NCI-H1105 (cell line): Measurements from ENCODE around the gene RANBP3.
"Not testable (repeated sequence)": the region's sequence is repeated elsewhere in the genome, so short reads cannot be mapped to it uniquely, and the experiment has no call there.

Experiments
- DNase-seq: peaks from one replicate; lab custom pipeline; 2025; lab: John Stamatoyannopoulos, UW

Gene RANBP3

DNA sequence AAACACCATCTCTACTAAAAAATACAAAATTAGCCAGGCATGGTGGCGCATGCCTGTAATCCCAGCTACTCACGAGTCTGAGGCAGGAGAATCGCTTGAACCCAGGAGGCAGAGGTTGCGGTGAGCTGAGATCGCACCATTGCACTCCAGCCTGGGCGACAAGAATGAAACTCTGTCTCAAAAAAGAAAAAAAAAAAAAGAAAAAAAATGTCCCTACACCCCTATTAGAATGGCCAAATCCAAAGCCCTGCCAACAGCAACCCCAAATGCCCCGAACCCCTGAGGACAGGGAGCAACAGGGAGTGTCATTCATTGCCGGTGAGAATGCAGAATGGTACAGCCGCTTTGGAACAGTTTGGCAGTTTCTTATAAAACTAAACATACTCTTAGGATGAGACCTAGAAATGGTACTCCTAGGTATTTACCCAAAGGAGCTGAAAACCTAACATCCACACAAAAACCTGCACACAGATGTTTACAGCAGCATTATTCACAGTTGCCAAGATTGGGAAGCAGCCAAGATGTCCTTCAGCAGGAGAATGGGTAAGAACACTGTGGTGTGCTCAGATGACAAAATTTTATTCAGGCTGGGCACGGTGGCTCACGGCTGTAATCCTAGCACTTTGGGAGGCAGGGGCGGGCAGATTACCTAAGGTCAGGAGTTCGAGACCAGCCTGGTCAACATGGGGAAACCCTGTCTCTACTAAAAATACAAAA, 94.6 kb downstream of the RANBP3 start:
- DNase-seq = not testable (repeated sequence)

DNA sequence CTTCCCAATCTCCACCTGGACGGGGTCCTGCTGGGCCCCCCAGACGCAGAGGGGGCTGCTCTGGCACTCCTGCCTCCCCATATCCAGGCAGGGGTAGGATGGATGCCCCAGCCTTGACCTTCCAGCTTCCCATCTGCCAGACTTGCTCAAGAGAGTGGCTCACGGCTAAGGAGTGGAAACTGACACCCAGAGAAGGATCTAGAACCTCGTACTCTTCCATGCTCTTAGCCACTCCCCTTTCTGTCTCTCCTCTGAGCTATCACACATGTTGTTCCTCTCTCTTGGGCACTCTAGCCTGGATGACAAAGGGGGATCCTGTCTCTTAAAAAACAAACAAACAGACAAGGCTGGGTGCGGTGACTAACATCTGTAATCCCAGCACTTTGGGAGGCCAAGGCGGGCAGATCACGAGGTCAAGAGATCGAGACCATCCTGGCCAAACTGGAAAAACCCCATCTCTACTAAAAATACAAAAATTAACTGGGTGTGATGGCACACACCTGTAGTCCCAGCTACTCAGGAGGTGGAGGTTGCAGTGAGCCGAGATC, 95.4 kb downstream of the RANBP3 start:
- DNase-seq = no peak

DNA sequence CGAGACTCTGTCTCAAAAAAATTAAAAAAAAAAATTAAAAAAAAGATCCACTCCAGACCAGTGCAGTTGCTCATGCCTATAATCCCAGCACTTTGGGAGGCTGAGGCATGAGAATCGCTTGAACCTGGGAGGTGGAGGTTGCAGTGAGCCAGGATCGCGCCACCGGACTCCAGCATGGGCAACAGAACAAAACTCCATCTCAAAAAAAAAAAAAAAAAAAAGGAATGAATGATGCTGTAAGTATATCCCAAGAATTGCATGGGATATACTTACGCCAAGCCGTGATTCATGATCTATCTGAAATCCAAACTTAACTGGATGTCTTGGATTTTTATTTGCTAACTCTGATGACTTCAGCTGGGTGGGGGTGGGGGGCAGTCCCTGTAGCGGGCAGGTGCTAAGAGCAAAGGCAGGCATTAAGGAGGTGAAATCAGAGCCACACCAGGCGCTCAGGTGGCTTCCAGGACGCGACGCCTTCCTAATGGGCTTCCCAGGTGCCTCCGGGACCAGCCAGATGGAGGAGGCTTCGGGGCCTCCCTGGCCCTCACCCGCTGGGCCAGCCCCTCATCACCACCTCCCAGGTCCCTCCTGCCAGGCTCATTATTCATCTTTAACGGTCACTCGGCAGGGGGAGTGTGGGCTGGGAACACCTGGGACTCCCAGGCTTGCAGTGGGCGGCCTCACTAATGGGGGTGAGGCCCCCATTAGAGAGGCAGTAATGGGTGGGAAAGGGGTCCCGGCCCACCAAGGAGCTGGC, 96.2 kb downstream of the RANBP3 start:
- DNase-seq = no peak

DNA sequence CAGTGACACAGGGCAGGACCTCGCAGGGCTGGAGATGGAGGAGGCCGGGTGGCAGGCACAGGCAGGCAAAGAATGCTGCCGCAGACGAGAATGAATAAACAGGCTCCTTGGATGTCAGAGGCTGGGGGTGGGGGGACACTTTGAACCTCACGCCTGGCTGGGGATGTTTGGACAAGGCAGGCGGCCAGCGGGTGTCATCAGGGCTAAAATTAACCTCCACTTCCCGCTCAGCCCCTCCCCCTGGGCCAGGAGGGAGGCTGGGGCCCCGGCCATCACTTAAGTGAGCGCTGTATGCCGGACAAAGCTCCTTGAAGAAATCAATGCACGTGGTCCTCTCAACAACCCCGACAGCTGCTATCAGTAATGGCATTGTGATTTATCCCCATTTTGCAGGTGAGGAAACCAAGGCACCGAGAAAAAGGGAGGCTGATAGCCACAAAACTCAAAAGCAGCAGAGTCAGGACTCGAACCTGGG, 97.3 kb downstream of the RANBP3 start:
- DNase-seq = no peak

DNA sequence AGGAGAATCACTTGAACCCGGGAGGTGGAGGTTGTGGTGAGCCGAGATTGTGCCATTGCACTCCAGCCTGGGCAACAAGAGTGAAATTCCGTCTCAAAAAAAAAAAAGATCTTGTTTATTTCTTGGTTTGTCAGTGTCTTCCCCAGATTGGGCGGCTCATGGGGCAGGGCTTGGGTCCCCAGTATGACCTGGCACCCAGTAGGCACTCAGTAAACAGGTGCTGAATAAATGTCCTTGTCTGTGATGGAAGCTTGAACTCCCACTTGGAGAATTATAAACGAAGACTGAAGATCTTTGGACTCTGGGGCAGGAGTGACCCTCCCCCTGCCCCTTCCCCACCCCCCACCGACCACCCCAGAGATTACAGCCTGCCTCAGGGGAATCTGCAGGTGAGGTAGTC, 97.7 kb downstream of the RANBP3 start:
- DNase-seq = no peak

DNA sequence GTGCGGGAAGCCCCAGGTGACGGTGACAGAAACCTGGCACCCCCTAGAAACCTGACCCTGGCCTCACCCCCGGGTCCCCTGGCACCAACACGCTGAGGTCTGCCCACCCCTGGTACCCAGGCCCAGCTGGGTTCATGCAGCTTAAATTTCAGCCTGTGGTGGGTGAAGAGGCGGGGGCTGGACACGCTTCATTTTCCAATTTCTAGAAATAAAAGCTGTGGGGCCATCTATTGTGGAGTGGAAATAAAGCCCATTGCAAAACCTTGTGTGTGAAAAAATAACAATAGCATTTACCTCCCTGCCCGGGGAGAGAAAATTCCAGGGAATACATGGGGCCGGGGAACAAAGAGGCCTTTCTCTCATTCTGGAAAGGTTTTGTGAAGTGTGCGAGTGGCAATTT, 100.1 kb downstream of the RANBP3 start:
- no peak for DNase-seq

DNA sequence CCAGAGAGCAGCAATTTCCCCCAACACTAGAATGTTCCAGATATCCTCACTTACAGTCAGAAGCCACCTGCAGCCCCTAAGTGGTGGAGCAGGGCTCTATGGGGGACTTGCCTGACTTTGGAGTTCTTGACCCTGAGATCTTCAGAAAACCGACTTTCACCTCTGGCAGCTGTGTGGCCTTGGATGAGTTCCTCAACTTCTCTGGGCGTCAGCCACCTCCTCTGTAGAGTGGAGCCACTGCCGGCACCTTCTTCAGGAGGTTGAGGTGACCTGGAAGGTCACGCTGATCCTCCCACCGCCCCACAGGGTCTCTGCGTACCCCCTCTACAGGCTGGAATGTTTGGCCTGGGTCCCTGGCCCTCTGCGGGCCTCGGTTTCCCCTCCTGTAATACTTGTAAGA, 100.5 kb downstream of the RANBP3 start:
- DNase-seq = no peak

DNA sequence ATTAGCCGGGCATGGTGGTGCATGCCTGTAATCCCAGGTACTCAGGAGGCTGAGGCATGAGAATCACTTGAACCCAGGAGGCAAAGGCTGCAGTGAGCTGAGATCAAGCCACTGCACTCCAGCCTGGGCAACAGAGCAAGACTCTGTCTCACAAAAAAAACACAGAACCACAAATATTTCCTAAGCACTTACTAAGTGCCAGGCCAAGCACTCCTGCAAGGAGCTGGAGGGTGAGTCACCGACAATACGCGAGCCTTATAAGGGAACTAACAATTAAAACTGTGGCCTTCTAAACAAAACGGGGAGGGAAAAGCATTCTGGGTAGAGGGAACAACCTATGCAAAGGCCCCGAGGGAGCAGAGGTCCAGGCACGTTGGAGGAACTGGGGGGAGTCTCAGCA, 103.4 kb downstream of the RANBP3 start:
- DNase-seq = not testable (repeated sequence)

DNA sequence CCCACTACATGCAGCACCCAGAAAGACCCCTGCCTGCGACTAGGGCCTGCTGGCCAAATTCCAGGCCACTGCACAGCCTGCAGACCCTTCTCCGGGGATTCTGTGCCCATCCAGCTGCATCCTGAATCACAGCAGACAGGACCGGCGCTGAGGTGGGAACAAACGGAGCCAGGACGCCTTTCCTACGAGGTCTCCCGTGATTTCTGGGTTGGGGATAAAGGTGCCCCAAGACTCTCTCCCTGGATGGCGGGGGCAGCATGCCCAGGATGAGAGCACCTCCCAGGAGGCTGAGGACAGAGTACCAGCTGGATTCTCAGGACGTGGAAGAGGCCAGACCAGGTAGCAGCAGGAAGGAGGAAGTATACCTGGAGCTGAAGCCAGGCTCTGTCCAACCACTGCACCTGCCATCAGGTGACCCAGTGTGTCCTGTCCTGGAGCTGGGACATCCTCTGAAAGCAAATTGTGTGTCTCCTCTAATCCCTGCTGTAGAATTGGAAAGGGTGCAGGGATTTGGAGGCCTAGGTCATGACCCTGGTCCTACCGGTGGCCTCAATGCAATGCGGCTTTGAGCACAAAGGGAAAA, 104.2 kb downstream of the RANBP3 start:
- DNase-seq = no peak

DNA sequence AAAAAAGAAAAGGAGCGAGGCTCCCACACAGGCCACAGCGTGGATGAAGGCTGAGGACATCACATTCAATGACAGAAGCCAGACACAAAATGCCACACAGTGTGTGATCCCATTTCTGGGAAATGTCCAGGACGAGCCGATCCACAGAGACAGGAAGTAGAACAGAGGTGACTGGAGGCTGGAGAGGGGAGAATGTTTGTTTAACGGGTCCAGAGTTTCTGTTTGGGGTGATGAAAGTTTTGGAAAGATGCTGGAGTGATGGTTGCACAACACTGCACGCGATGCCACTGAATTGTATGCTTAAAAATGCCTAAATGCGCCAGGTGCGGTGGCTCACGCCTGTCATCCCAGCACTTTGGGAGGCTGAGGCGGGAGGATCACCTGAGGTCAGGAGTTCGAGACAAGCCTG, 107.0 kb downstream of the RANBP3 start:
- no peak for DNase-seq

DNA sequence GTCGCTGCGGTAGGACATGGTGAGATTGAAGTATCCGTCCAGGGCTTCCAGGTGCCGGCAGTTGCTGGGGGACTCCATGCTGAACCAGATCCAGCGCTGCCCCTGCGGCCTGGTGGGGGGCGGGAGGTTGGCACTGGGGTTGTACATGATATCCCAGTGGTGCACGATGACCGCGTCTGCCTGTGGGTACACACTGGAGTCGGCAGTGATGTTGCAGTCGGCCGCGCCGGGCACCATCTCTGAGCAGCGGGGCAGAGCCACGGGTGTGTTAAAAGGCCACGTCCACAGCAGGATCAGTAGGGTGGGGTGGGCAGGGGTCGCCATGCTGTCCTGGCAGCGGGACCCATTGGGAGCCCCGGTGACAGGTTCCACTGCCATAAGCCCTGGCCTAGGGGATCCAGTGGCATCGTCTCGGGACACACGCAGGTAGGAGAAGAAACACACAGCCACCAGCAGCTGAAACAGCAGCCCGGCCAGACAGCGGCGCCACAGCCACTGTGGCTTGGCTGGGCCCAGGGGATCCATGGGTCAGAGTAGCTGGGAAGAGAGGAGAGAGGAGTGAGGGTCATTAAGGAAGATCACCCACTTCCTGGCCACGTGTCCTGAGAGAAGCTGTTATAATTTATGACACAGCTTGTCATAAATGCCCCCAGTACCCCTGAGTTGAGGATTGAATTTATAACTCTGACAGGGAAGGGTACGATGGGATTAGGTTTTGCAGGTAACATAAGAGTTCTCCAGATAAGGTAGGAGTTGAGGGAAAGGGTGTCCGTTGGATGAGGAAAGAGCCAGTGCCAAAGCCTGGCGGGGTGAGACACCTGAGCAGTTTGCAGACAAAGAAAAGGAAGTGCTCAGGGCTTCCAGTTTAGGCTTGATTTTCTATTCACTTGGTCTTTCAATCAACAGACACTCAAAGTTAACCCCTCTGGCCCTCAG, 110.5 kb downstream of the RANBP3 start:
- no peak for DNase-seq
